Inflammatory macrophage (primary cell): Measurements from ENCODE around the gene TBK1.

Experiments
- DNase-seq, 2 donors: peaks; one replicate each; pipeline ENCODE4 v3.0.0-alpha.2; 2020 to 2022

The TBK1 gene

GRCh38 chr12:64550755-64551154, 98.8 kb downstream of the TBK1 start:
- DNase-seq = no peak

- DNase-seq = no peak
Observed at GRCh38 chr12:64551676-64552075, 99.8 kb downstream of the TBK1 start.
